ENCODE data around the gene PEX11G.

Gene PEX11G

DNA sequence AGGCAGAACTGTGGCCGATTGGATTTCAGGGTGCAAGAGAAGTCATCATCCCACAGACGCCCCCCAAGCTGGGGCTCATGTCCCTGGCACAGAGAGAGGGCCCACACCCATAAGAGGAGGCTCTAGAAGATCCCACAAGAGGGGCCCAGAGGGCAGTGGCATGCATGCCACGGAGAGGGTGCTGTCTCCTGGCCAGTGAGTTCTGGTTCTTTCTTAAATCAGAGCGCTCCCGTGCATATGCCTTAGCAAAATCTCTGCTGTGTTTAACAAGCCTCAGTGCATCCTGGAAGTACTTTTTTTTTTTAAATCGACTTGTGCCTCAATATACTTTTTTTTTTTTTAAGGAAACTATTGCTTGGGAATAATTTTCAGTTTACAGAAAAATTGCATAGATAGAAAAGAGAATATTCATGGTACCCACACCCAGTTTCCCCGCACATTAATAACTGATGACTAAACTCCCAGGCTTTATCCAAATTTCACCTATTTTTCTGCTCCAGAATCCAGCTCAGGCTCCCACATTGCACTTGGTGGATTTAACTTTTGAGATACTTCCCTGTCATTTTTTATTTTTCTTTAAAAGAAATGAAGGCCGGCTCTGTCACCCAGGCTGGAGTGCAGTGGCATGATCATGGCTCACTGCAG, 59.1 kb downstream of the PEX11G start:
- TF ChIP-seq, protein P1, sequence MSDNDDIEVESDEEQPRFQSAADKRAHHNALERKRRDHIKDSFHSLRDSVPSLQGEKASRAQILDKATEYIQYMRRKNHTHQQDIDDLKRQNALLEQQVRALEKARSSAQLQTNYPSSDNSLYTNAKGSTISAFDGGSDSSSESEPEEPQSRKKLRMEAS (IDR thresholded peaks at IDR 0.05; ENCODE audit: low read depth, low read length): no peak
- TF ChIP-seq POLR2A (IDR thresholded peaks at IDR 0.05; ENCODE audit: extremely low read depth, insufficient read length): no peak
- no peak for TF ChIP-seq MYC (IDR thresholded peaks at IDR 0.05; ENCODE audit: low read depth, low read length)
- TF ChIP-seq, protein P2, sequence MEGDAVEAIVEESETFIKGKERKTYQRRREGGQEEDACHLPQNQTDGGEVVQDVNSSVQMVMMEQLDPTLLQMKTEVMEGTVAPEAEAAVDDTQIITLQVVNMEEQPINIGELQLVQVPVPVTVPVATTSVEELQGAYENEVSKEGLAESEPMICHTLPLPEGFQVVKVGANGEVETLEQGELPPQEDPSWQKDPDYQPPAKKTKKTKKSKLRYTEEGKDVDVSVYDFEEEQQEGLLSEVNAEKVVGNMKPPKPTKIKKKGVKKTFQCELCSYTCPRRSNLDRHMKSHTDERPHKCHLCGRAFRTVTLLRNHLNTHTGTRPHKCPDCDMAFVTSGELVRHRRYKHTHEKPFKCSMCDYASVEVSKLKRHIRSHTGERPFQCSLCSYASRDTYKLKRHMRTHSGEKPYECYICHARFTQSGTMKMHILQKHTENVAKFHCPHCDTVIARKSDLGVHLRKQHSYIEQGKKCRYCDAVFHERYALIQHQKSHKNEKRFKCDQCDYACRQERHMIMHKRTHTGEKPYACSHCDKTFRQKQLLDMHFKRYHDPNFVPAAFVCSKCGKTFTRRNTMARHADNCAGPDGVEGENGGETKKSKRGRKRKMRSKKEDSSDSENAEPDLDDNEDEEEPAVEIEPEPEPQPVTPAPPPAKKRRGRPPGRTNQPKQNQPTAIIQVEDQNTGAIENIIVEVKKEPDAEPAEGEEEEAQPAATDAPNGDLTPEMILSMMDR (IDR thresholded peaks at IDR 0.05; ENCODE audit: low read depth, low read length): no peak
- DNase-seq (ENCODE audit: low read depth): no peak
- no peak overlapping the region for H3K4me3 ChIP-seq (ENCODE audit: low read depth, low read length)

DNA sequence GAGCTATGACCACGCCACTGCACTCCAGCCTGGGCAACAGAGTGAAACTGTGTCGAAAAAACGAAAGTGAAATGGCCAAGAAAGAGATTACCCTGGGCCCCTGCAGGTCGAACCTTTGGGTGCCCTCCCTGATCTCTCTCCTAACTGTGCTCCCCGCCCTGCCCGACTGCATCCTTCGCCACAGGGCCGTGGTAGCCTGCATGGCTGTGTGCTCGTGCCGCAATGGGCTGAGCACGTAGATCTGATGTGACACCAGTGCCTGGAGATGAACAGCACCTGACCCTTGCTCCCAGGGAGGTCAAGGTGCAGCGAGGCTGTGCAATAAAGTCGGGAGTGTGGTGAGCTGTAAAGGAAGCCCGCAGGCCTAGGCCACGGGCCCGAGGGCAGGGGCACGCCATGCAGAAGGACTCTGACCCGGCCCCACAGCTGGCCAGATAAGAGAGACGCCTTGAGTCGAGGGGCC, 60.2 kb downstream of the PEX11G start:
- no peak for DNase-seq (ENCODE audit: low read depth)
- TF ChIP-seq, protein P2 (IDR thresholded peaks at IDR 0.05; ENCODE audit: low read depth, low read length): no peak
- TF ChIP-seq MYC (IDR thresholded peaks at IDR 0.05; ENCODE audit: low read depth, low read length): no peak
- TF ChIP-seq POLR2A (IDR thresholded peaks at IDR 0.05; ENCODE audit: extremely low read depth, insufficient read length): no peak
- TF ChIP-seq, protein P1 (IDR thresholded peaks at IDR 0.05; ENCODE audit: low read depth, low read length): no peak
- no peak overlapping the region for H3K4me3 ChIP-seq (ENCODE audit: low read depth, low read length)

DNA sequence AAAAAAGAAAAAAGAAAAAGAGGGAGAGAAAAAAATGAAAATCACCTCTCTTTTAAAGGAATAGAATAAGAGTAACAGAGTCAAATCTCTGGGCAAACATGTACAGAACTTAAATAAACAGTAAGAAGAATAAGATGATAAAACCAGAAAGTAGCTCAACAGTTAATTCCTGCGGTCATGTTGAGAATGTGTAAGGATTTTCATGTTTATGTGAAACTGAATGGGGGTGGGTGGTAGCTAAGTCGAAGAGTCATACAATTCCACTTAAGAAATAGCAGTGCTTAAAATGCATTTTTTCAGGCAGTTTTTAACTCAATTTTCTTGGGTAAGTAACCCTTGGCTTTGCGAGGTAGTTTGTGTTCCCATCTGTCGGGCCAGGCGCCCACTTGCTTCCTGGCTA, 60.9 kb downstream of the PEX11G start:
- DNase-seq (ENCODE audit: low read depth): no peak
- no peak overlapping the region for H3K4me3 ChIP-seq (ENCODE audit: low read depth, low read length)
- TF ChIP-seq POLR2A (IDR thresholded peaks at IDR 0.05; ENCODE audit: extremely low read depth, insufficient read length) (no peak), MYC (IDR thresholded peaks at IDR 0.05; ENCODE audit: low read depth, low read length) (no peak)
- TF ChIP-seq, protein P1 (IDR thresholded peaks at IDR 0.05; ENCODE audit: low read depth, low read length): no peak
- TF ChIP-seq, protein P2 (IDR thresholded peaks at IDR 0.05; ENCODE audit: low read depth, low read length): no peak

DNA sequence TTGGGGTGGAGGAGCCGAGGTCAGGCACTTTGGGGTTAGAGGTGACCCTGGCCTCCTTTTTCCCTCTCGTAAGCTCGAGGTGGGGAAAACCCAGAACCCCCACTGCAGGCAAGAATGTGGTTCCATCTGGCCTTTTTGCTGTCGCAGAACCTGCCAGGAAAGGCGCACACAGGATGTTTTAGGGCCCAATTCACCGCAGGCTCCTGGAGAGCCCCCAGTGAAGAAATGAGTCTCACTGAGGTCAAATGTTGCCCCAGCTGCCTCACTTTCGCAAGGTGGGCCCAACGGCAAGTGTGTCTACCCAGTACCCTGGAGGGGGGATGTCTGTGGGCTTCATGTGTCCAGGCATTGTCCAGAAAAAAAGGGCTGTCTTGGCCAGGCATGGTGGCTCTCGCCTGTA, 61.8 kb downstream of the PEX11G start:
- TF ChIP-seq MYC (IDR thresholded peaks at IDR 0.05; ENCODE audit: low read depth, low read length) (no peak), POLR2A (IDR thresholded peaks at IDR 0.05; ENCODE audit: extremely low read depth, insufficient read length) (no peak)
- TF ChIP-seq, protein P1 (IDR thresholded peaks at IDR 0.05; ENCODE audit: low read depth, low read length): no peak
- TF ChIP-seq, protein P2 (IDR thresholded peaks at IDR 0.05; ENCODE audit: low read depth, low read length): no peak
- H3K4me3 ChIP-seq (ENCODE audit: low read depth, low read length): no peak overlapping the region

More for the DNA sequence above, 61.8 kb downstream of the PEX11G start:
- DNase-seq (ENCODE audit: low read depth): no peak
